Hindlimb muscle (tissue), 1 donor: ENCODE results near the gene NBEA. TPM values are rescaled to one million over a fixed set of nuclear protein-coding genes. Genes with fewer than 3 reads are reported as not detected.
"Not testable (repeated sequence)": the region's sequence is repeated elsewhere in the genome, so short reads cannot be mapped to it uniquely, and the experiment has no call there.

Source experiments
- DNase-seq: peaks from one replicate; pipeline ENCODE4 v3.0.0-alpha.2; 2013
- polyA plus RNA-seq: library from polyadenylated mRNA; unstranded; fragments of 120-200 nt; gene quantifications from one replicate; pipeline ENCODE4 v1.2.1, GENCODE V29; 2013; ENCODE audit not compliant: insufficient read length

Gene NBEA
- polyA plus RNA-seq, 1 donor, result 17.3 TPM

GRCh38 chr13:35408285-35408684 is 466.2 kb downstream of the NBEA start:
- not testable (repeated sequence) for DNase-seq

GRCh38 chr13:35411059-35411744 is 469.1 kb downstream of the NBEA start:
- DNase-seq, result no peak

- no peak for DNase-seq
Measured at GRCh38 chr13:35448465-35448864, 506.4 kb downstream of the NBEA start.

- DNase-seq, result no peak
Measured at GRCh38 chr13:35449821-35450220, 507.8 kb downstream of the NBEA start.

- no peak for DNase-seq
Measured at GRCh38 chr13:35455022-35455421, 513.0 kb downstream of the NBEA start.

GRCh38 chr13:35457258-35457657 is 515.2 kb downstream of the NBEA start:
- DNase-seq, result no peak

- no peak for DNase-seq
Measured at GRCh38 chr13:35460061-35460460, 518.0 kb downstream of the NBEA start.

- no peak for DNase-seq
Measured at GRCh38 chr13:35465371-35465770, 523.3 kb downstream of the NBEA start.

GRCh38 chr13:35468195-35468594 is 526.1 kb downstream of the NBEA start:
- no peak for DNase-seq

- DNase-seq, result no peak
Measured at GRCh38 chr13:35469806-35470525, 527.9 kb downstream of the NBEA start.

- peak; percentile 82 for DNase-seq
Measured at GRCh38 chr13:35470671-35471661, 528.9 kb downstream of the NBEA start.

- DNase-seq, result no peak
Measured at GRCh38 chr13:35471706-35472322, 529.7 kb downstream of the NBEA start.

- DNase-seq, result no peak
Measured at GRCh38 chr13:35472323-35472881, 530.3 kb downstream of the NBEA start.

- no peak for DNase-seq
Measured at GRCh38 chr13:35473206-35473775, 531.2 kb downstream of the NBEA start.

- no peak for DNase-seq
Measured at GRCh38 chr13:35473802-35474201, 531.7 kb downstream of the NBEA start.

- DNase-seq, result no peak
Measured at GRCh38 chr13:35474496-35475211, 532.6 kb downstream of the NBEA start.

- DNase-seq, result peak; percentile 68
Measured at GRCh38 chr13:35475212-35475959, 533.3 kb downstream of the NBEA start.

- DNase-seq, result peak; percentile 90
Measured at GRCh38 chr13:35475960-35476943, 534.2 kb downstream of the NBEA start, which contains the start of gene MAB21L1. TSS of gene MAB21L1 (minus strand) at chr13:35476689. CDS start at chr13:35476138, 551 bp downstream.
